OCI-LY7 (cell line): Measurements from ENCODE around the gene EMC8. TPM values are rescaled to one million over a fixed set of nuclear protein-coding genes. Genes with fewer than 3 reads are reported as not detected.

Experiments used
- BruUV-seq: library from RNA; stranded (reverse); fragments of 400-500 nt; replicated peaks from 2 replicates; lab custom pipeline; 2021; lab: Mats Ljungman, UMichigan
- CTCF ChIA-PET: fragments of 300-600 bp; sonication (Branson Sonifier 250); formaldehyde crosslinking; loops from one replicate; lab custom pipeline; 2022; ENCODE audit warnings: antibody characterized with exemption; ENCODE audit not compliant: unreplicated experiment; lab: Charles Lee
- POLR2A ChIA-PET: fragments of 300-600 bp; sonication (Branson Sonifier 250); formaldehyde crosslinking; loops from one replicate; lab custom pipeline; 2022; ENCODE audit warnings: antibody characterized with exemption; lab: Charles Lee
- DNase-seq: peaks from one replicate; pipeline ENCODE4 v3.0.0-alpha.2; 2015; ENCODE audit warnings: low spot score
- H2AFZ ChIP-seq: fragments of 200-600 bp; sonication (generic), shearing (Covaris generic); 2 replicates; pipeline ENCODE4 v1.6.1; 2014; ENCODE audit warnings: mild to moderate bottlenecking, antibody characterized with exemption, low read length, moderate library complexity
- H3K27ac ChIP-seq: fragments of 200-600 bp; sonication (generic); 2 replicates; pipeline ENCODE4 v1.5.1; 2014; ENCODE audit warnings: mixed run types, low read depth, mild to moderate bottlenecking, moderate library complexity, low read length, inconsistent platforms; ENCODE audit not compliant: poor library complexity, severe bottlenecking
- H3K36me3 ChIP-seq: fragments of 200-600 bp; sonication (generic); 2 replicates; pipeline ENCODE4 v1.6.1; 2014; ENCODE audit warnings: mild to moderate bottlenecking, antibody characterized with exemption, low read length, moderate library complexity, mixed read lengths; ENCODE audit not compliant: insufficient read depth
- H3K4me1 ChIP-seq: fragments of 200-600 bp; sonication (generic); 2 replicates; pipeline ENCODE4 v1.5.1; 2014; ENCODE audit warnings: mild to moderate bottlenecking, low read length; ENCODE audit not compliant: insufficient read depth, poor library complexity, severe bottlenecking
- H3K4me2 ChIP-seq: fragments of 200-600 bp; sonication (generic); 2 replicates; pipeline ENCODE4 v1.6.1; 2014; ENCODE audit warnings: mild to moderate bottlenecking, low read length
- H3K4me3 ChIP-seq: fragments of 200-600 bp; sonication (generic); 2 replicates; pipeline ENCODE4 v1.5.1; 2014; ENCODE audit warnings: mild to moderate bottlenecking, low read depth, low read length; ENCODE audit not compliant: poor library complexity, severe bottlenecking
- H3K79me2 ChIP-seq: fragments of 200-600 bp; sonication (generic); 2 replicates; pipeline ENCODE4 v1.6.1; 2016; ENCODE audit warnings: low read depth, mild to moderate bottlenecking, low read length, moderate library complexity, mixed read lengths; ENCODE audit not compliant: insufficient read depth
- H3K9me2 ChIP-seq: fragments of 200-600 bp; sonication (generic); 2 replicates; pipeline ENCODE4 v1.6.1; 2016; ENCODE audit warnings: mild to moderate bottlenecking, low read length, mixed read lengths; ENCODE audit not compliant: insufficient read depth
- H3K9me3 ChIP-seq: fragments of 200-600 bp; sonication (generic); 2 replicates; pipeline ENCODE4 v1.6.1; 2014; ENCODE audit warnings: mild to moderate bottlenecking, mixed run types, low read length, mixed read lengths
- H4K20me1 ChIP-seq: fragments of 200-600 bp; sonication (generic); 2 replicates; pipeline ENCODE4 v1.6.1; 2014; ENCODE audit warnings: mild to moderate bottlenecking, antibody characterized with exemption, low read length, moderate library complexity, mixed read lengths; ENCODE audit not compliant: insufficient read depth
- EZH2phosphoT487 ChIP-seq: fragments of 200-600 bp; sonication (generic); IDR thresholded peaks from 2 replicates; pipeline ENCODE4 v1.6.1; 2018; ENCODE audit warnings: low read depth, borderline replicate concordance, mild to moderate bottlenecking, mixed run types, antibody characterized with exemption, low read length, moderate library complexity, mixed read lengths
- intact Hi-C: fragments of 100-400 bp; cut with micrococcal nuclease; formaldehyde crosslinking; loops from one replicate; pipeline ENCODE4 v1.10.0; 2022; ENCODE audit not compliant: unreplicated experiment
- total RNA-seq, 2 experiments: library from RNA; depleted of rRNA in 1 of 2; stranded (reverse); fragments of >200 nt in 1 of 2; shearing (Covaris generic) in 1 of 2; gene quantifications; 2 replicates each; pipeline ENCODE4 v1.2.3, GENCODE V29; 2014 to 2022
- TF ChIP-seq, protein P1 (sequence below): fragments of 200-600 bp; sonication (generic); conservative IDR thresholded peaks from 2 replicates; pipeline ENCODE4 v1.5.1; 2014; ENCODE audit warnings: mild to moderate bottlenecking, antibody characterized with exemption, low read length, moderate library complexity, mixed read lengths

EMC8 gene
- total RNA-seq, 2 experiments from 2014 or later, result 47.5 to 54.0 TPM

DNA sequence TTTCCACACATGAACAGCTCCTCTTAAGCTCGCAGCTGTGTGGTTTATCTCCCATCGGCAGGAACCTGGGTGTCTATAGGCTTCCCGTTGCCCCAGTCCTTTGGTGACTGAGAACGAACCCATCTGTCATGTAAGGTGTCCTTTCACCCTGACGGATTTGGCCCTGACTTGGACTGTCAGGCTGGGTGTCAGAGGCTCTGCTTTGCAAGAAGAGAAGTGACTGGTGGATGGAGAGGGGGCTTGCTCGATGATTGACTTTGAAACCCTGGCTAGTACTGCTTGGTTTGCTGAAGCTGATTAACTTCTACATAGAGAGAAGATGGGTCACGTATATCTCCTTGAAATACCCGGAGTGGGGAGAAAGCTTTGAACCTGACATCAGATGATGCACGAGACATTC is 43.1 kb upstream of the EMC8 start:
- Histone ChIP-seq H3K4me2 (no peak overlapping the region), H3K36me3 (no peaks in the 10 kb centered on the region), H3K4me3 (no peak overlapping the region), H3K79me2 (no peaks in the 10 kb centered on the region), H3K4me1 (no peaks in the 10 kb centered on the region), H3K9me2 (no peaks in the 10 kb centered on the region), H3K9me3 (no peaks in the 10 kb centered on the region), H3K27ac (no peak overlapping the region), H4K20me1 (no peaks in the 10 kb centered on the region), H2AFZ (no peak overlapping the region)
- intact Hi-C loops, result no loop called here
- POLR2A ChIA-PET, result no interaction called here
- DNase-seq, result no peak
- CTCF ChIA-PET, result no interaction called here
- BruUV-seq, result no TSS peak
- no peak for TF ChIP-seq EZH2phosphoT487
- TF ChIP-seq, protein P1, sequence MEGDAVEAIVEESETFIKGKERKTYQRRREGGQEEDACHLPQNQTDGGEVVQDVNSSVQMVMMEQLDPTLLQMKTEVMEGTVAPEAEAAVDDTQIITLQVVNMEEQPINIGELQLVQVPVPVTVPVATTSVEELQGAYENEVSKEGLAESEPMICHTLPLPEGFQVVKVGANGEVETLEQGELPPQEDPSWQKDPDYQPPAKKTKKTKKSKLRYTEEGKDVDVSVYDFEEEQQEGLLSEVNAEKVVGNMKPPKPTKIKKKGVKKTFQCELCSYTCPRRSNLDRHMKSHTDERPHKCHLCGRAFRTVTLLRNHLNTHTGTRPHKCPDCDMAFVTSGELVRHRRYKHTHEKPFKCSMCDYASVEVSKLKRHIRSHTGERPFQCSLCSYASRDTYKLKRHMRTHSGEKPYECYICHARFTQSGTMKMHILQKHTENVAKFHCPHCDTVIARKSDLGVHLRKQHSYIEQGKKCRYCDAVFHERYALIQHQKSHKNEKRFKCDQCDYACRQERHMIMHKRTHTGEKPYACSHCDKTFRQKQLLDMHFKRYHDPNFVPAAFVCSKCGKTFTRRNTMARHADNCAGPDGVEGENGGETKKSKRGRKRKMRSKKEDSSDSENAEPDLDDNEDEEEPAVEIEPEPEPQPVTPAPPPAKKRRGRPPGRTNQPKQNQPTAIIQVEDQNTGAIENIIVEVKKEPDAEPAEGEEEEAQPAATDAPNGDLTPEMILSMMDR, result no peak

DNA sequence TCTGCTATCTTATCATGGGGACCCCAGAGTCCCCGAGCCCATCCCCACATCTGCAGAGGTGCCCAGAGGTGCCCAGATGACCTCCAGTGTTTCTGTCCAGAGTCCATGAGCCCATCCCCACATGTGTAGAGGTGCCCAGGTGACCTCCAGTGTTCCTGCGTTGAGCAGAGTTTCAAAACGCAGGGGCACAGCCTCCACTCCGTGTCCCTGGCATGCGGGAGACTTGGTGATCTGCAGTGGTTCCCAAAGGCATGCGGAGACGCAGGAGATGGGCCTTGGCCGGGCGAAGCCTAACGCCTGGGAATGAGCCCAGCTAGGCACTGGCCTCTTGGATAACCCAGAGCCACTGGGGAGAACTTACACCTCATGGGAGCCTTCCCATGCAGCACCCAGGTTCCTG is 41.5 kb upstream of the EMC8 start:
- CTCF ChIA-PET, result no interaction called here

DNA sequence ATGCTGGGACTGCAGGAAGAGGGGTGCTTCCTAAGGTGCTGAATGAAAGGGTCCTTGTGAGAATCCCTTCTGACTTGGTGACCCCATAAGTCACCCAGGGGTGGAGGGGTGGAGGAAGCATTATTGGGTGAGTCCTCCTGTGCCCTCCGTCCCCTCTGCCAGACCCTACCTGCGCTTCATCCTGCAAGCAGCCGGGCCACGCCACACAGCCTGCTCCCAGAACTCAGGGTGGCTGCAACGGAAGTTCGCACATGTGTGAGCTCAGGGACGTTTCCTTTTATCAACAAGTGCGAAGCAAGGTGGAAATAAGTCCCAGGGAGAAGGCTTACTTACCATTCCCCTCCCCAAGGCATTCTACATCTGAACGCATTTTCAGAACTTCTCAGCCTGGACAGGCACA is 41.1 kb upstream of the EMC8 start:
- no peaks in the 10 kb centered on the region for H3K79me2 ChIP-seq
- no TSS peak for BruUV-seq
- H4K20me1 ChIP-seq, result no peaks in the 10 kb centered on the region
- intact Hi-C loops, result no loop called here
- H3K36me3 ChIP-seq, result no peaks in the 10 kb centered on the region
- no peaks in the 10 kb centered on the region for H3K9me2 ChIP-seq
- DNase-seq, result no peak
- no peak overlapping the region for H2AFZ ChIP-seq
- H3K27ac ChIP-seq, result no peak overlapping the region
- H3K4me1 ChIP-seq, result no peaks in the 10 kb centered on the region
- CTCF ChIA-PET, result no interaction called here
- H3K9me3 ChIP-seq, result no peaks in the 10 kb centered on the region
- POLR2A ChIA-PET, result no interaction called here
- H3K4me3 ChIP-seq, result no peak overlapping the region
- H3K4me2 ChIP-seq, result no peak overlapping the region
- TF ChIP-seq, protein P1, result no peak
- TF ChIP-seq EZH2phosphoT487, result no peak

More for the DNA sequence above, 41.5 kb upstream of the EMC8 start:
- Histone ChIP-seq H3K4me3 (no peak overlapping the region), H3K4me1 (no peaks in the 10 kb centered on the region), H2AFZ (no peak overlapping the region), H3K9me2 (no peaks in the 10 kb centered on the region), H4K20me1 (no peaks in the 10 kb centered on the region), H3K36me3 (no peaks in the 10 kb centered on the region), H3K9me3 (no peaks in the 10 kb centered on the region), H3K4me2 (no peak overlapping the region), H3K79me2 (no peaks in the 10 kb centered on the region), H3K27ac (no peak overlapping the region)
- POLR2A ChIA-PET, result no interaction called here
- BruUV-seq, result no TSS peak
- DNase-seq, result no peak
- TF ChIP-seq, protein P1, result no peak
- no peak for TF ChIP-seq EZH2phosphoT487
- intact Hi-C loops, result no loop called here
